Daoy (cell line): ENCODE results near the gene GORASP1. TPM values are rescaled to one million over a fixed set of nuclear protein-coding genes. Genes with fewer than 3 reads are reported as not detected.
"Not testable (repeated sequence)": the region's sequence is repeated elsewhere in the genome, so short reads cannot be mapped to it uniquely, and the experiment has no call there.

Experiments
- DNase-seq: peaks from one replicate; pipeline ENCODE4 v3.0.0-alpha.2; 2015; ENCODE audit warnings: low read depth
- total RNA-seq: library from RNA; depleted of rRNA; stranded (reverse); fragments of >200 nt; shearing (Covaris generic); gene quantifications from 2 replicates; pipeline ENCODE4 v1.2.3, GENCODE V29; 2014; rRNA removed

Gene GORASP1
- total RNA-seq, 1 experiment from 2014 or later = 21.7 TPM

DNA sequence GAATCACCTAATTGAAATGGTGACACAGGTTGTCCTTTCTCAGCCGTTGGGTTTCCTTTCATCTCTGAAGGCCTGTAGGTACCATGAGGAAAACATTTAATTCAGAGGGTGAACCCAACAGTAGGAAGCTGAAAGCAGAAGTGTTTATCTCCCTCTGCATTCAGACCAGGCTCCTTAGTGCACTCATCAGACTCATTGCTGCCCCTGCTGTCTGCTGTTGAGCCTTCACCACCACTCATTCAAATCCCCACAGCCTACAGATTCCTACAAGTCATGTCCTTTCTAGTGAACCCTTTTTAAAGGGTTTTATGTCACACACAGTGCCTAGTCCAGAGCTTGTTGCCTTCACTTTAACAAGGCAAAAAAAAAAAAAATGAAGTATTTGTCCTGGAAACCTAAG, 42.2 kb downstream of the GORASP1 start:
- DNase-seq = peak; percentile 6

- DNase-seq = no peak
These were observed 42.8 kb downstream of the GORASP1 start for GRCh38 chr3:39064646-39065045.

GRCh38 chr3:39063143-39063542, 44.3 kb downstream of the GORASP1 start:
- no peak for DNase-seq

DNA sequence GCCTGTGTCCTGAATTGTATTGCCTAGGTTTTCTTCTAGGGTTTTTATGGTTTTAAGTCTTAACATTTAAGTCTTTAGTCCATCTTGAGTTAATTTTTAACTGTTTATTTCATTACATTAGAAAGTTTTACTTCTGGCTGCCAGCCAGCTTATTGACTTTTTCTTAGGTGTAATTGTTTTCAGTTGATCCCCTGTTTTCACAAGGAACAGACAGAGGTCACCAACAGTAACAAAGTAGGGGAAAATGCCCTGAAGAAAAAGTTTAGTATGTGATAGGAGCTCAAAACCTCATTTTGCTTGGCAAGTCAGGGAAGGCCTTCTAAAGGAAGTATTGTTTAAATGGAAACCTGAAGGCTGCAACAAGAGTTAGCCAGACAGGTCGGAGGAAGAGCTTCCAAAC, 45.2 kb downstream of the GORASP1 start:
- no peak for DNase-seq

- DNase-seq = not testable (repeated sequence)
These were observed 46.2 kb downstream of the GORASP1 start for GRCh38 chr3:39061228-39061627.

DNA sequence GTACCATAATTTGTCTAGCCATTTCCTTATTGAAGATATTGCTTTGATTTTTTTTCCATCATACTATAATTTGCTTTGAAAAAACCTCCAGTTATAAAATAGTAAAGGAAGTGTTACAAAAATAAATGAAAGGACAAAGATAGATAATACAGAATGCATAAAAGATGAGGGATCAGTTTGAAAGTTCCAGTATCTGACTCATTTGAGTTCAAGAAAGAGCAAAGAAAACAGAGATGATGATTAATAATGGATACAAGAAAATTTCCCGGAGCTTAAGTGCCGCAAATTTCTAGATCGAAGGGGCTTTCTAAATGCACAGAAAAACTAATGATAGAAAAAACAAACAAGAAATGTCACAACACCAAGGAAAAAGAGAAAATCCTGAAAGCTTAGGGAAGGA, 51.3 kb downstream of the GORASP1 start:
- DNase-seq = no peak

- no peak for DNase-seq
These were observed 53.7 kb downstream of the GORASP1 start for GRCh38 chr3:39053696-39054095.

- no peak for DNase-seq
These were observed 54.8 kb downstream of the GORASP1 start for GRCh38 chr3:39052583-39052982.

- peak; percentile 92 for DNase-seq
These were observed 55.5 kb downstream of the GORASP1 start, which contains the start of the genes SCN11A and WDR48 for GRCh38 chr3:39051649-39052561. SCN11A (minus strand) TSS chr3:39051944; CDS start chr3:38950362, 101,582 bp downstream. WDR48 (plus strand) TSS chr3:39052016; CDS start chr3:39052026, 10 bp downstream.

DNA sequence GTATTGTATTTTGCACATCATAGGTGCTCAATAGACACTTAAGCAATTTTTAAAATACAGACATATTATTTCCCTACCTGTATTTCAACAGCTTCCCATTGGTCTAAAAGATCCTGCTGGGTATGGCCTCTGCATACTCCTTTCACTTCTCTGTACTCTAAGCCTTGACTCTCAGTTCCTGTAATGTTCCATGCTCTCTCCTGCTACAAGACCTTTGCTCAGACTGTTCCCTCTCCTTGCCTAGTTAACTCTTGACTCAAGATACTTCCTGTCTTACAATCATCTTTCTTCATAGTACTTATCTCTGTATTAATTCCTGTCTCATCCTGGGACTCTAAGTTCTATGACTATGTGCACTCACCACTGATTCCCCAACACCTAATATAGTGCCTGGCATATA, 57.4 kb downstream of the GORASP1 start:
- no peak for DNase-seq

Other genes starting within 250 kb of the GORASP1 start
- gene SCN11A, start 55.7 kb downstream of the GORASP1 start, total RNA-seq = not detected in 2 replicates
- 25.7 and 30.9 TPM in 2 replicates for gene WDR48, start 55.6 kb downstream of the GORASP1 start, total RNA-seq
- gene TTC21A, start 53 bp upstream of the GORASP1 start, total RNA-seq = 0.17 and 1.3 TPM in 2 replicates
- 11.4 and 12.2 TPM in 2 replicates for gene CSRNP1, start 46.0 kb upstream of the GORASP1 start, total RNA-seq
- gene XIRP1, start 85.0 kb upstream of the GORASP1 start, total RNA-seq = not detected in 2 replicates
- gene CX3CR1, start 172.4 kb upstream of the GORASP1 start, total RNA-seq = not detected in 2 replicates
- not detected in 2 replicates for gene CCR8, start 222.1 kb upstream of the GORASP1 start, total RNA-seq